Stimulated activated CD4-positive, alpha-beta T cell treated with anti-CD3 and anti-CD28 coated beads, TNF-alpha, amount 100 ng/mL, for 24 hours (primary cell): ENCODE measurements around the gene ETFA.

Source experiments
- DNase-seq, 3 experiments: peaks; one replicate each; pipeline ENCODE4 v3.0.0-alpha.2; 2020; ENCODE audit warnings: low read depth in 3 of 3

ETFA gene

DNA sequence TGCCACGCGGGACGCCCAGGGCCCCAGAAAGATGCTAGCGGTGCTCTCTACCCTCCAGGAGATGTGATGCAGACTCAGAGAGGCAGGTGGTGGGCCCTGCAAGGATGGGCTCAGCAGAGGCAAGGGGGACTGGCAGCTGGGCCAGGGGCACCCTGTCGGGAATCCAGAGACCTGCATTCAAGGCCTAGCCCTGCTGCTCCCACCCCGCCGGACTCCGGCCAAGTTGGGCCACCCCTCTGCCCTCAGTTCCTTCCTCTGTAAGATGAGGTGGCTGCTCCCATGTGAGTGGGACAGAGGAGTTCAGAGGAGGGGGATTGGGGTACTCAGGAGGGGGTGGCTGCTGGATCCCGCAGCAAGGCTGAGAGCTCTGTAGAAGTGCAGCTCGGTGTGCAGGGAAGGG lies 135.2 kb downstream of the ETFA start:
- DNase-seq, result no peak

DNA sequence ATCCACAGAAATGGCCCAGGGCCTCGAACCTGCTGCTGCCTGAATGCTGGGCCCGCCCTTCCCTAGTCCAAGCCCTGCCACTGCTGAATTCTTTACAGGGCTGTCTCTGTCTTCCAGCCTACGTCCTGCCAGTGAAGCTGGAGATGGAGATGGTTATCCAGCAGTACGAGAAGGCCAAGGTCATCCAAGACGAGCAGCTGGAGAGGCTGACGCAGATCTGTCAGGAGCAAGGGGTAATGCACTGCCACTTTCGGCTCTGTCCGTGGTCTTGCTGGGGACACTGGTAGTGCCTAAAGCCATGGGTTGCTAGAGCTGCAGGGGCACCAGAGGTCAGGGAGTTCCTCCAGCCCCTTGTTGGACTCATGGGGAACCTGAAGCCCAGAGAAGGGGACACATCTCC lies 135.8 kb downstream of the ETFA start:
- no peak for DNase-seq

DNA sequence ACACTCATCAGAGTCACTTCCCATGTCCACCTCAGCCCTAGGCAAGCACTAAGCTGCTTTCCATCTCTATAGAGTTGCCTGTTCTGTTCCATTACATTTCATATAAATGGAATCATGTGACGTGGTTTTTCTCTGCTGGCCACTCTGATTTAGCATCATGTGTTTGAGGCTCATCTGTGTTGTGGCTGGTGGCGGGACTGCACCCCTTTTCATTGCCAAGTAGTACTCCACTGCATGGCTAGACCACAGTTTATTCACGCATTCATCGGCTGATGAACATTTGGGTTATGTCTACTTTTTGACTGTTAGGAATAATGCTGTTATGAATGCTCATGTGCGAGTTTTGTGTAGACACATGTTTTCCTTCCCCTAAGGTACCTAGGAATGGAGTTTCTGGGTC lies 136.6 kb downstream of the ETFA start:
- DNase-seq, result no peak

DNA sequence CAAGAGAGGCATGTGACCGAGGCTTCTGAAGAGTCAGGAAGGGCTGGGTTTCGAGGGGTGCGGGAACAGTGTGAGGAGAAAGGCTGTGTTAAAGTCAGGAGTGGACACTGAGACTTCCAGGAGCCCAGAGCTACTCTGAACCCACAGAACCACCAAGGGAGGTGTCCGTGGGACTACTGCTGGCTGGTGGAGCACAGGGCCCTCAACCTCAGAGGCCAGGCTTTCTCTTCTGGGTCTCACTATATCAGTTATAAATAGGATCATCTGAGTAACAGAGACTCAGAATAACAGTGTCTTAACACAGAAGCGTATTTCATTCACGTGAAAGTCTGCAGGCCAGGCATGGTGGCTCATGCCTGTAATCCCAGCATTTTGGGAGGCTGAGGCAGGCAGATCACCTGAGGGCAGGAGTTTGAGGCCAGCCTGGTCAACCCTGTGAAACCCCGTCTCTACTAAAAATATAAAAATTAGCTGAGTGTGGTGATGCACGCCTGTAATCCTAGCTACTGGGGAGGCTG lies 137.9 kb downstream of the ETFA start:
- DNase-seq, result no peak

DNA sequence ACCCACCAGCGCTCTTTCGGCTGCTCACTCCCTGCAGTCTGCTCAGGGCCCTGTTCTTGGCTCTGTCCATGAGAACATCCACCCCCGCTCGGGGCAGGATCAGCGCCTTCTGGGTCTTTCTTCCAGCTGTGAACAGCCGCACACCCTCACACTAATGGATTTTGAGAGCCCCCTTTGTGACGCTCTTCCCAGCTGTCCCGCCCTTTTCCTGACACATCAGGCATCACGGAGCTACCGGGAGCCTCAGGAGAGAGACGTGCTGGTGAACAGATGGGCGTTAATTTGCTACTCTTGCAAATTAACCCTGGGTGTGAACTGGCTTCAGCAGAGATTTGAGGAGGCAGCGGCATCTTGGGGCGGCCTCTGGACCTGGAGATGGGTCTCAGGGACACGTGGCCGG lies 138.5 kb downstream of the ETFA start:
- no peak for DNase-seq

DNA sequence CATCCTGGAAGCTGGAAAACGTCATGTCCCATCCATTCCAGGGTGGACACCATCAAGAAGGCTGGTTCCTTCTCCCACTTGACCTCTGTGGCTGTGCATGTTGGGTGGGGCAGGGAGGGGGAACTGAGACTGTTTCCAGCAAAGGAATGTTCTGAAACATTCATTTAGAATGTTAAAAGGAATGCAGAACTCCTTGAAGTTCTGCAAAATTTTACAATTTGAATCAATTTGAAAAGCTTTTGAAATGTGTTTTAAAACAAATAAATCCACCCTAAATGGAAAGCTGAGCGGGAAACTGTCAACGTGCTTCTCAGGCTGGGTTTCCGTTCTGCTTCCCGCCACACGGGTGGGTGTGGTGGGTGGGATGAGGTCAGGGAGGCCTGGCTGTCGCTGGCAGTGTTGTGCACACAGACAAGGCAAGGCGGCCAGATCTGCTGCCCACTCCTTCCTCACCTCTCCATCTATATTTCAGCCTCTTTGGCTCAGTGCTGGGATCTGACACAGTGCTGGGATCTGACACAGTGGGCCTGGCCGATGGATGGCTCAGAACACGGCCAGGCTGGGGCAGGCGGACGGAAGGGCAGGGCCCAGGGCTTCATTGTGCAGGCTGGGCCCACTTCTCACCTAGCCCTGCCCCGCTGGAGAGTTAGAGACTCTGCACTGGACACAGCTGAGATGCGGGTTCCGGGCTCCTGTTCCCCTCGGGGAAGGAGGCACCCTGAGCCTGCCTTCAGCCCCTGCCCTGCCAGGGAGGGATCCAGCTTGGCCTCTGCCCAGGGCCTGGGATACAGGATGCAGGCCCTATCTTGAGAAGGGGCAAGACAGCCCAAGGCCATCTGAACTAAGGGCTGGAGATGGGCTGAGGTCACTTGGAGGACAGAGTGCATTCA lies 141.1 kb downstream of the ETFA start:
- DNase-seq, result no peak

DNA sequence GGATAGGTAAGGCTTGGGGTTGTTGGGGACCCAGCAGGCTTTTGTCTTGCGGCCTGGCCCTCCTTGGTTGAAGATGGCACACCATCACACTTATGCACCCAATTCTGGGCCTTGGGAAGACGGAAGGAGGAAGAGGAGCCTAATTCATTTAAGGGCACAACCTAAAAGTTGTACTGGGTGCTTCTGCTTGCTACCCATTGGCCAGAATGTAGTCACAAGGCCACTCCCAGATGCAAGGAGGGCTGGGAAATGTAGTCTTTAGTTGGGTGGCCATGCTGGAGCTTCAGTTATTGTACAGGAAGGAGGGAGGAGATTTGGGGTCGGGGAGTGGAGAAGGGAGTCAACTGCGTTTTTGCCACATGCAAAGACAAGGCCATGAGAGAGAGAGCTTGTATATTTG lies 142.3 kb downstream of the ETFA start:
- no peak for DNase-seq

DNA sequence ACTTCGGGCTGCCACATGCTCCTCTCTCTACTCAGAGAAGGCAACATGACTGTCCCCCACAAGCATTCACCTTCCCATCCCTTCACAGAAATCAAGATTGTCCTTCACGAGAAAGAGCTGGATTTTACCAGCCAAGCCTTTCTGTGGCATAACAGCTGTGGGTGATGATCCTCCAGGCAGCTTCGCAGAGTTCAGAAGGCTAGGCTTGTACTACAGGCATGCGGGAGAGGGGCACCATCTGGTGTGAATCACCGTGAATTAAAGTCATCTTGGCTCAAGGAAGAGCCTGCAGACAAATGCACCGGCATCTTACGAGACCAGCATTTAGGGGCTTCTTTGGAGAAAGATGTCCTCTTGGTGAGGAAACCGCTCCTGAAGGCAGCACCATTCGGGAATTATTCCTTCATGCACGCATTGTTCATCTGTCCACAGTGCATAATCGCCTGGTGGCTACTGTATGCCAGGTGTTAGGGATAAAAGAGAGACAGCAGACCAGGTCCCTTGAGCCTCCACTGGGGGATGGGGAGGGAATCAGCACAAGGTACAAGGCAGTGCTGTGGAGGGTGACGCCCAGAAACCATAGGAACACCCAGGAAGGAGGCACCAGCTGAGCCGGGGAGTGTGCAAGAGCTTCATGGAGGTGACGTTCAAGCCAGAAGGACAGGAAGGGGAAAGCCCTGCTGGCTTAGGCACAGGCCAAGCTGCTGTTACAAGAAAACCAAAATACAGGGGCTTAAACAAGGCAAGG lies 142.9 kb downstream of the ETFA start:
- DNase-seq, result no peak

DNA sequence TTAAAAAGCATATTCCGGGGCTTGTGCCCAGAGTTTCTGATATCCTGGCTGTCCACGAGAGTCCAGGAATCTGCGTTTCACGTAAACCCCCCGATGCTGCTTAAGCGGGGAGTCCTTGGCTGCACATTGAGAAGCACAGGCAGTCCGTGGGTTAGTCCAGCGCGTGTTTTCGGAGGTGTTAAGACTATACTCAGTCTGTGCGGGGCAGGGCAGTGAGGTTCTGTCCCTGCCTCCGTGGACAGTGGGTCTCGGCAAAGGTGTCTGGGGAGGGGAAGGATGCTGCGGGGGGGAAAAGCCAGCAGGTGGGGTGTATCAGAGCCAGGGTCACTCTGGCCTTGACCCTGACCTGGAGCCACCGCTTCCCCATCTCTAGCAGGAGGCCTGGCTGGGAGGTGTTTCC lies 145.3 kb downstream of the ETFA start:
- no peak for DNase-seq
